Measurements from ENCODE around the gene MYZAP.

MYZAP gene

GRCh38 chr15:57554063-57554811 is 37.5 kb upstream of the MYZAP start:
- no peak overlapping the region for H2AFZ ChIP-seq (ENCODE audit: low read length)
- no peak overlapping the region for H3K4me3 ChIP-seq (ENCODE audit: low read length, poor library complexity, severe bottlenecking)
- H3K79me2 ChIP-seq (ENCODE audit: insufficient read depth, low read length): no peaks in the 10 kb centered on the region
- no peak overlapping the region for H3K4me2 ChIP-seq (ENCODE audit: low read depth, low read length, poor library complexity, severe bottlenecking)
- H3K9me2 ChIP-seq (replicated peaks; ENCODE audit: low read depth, low read length): no peaks in the 10 kb centered on the region
- H3K36me3 ChIP-seq (ENCODE audit: insufficient read depth, low read length): no peaks in the 10 kb centered on the region
- no peaks in the 10 kb centered on the region for H3F3A ChIP-seq (ENCODE audit: low read depth)
- no peaks in the 10 kb centered on the region for H3K27me3 ChIP-seq (ENCODE audit: insufficient read depth, low read length, poor library complexity, severe bottlenecking)
- no peaks in the 10 kb centered on the region for H3K4me1 ChIP-seq (ENCODE audit: insufficient read depth, low read length, poor library complexity, severe bottlenecking)
- H3K9me3 ChIP-seq (ENCODE audit: insufficient read depth, low read depth, low read length): no peaks in the 10 kb centered on the region
- no peak for TF ChIP-seq EZH2phosphoT487 (IDR thresholded peaks at IDR 0.05; ENCODE audit: borderline replicate concordance)
- TF ChIP-seq, protein P1, sequence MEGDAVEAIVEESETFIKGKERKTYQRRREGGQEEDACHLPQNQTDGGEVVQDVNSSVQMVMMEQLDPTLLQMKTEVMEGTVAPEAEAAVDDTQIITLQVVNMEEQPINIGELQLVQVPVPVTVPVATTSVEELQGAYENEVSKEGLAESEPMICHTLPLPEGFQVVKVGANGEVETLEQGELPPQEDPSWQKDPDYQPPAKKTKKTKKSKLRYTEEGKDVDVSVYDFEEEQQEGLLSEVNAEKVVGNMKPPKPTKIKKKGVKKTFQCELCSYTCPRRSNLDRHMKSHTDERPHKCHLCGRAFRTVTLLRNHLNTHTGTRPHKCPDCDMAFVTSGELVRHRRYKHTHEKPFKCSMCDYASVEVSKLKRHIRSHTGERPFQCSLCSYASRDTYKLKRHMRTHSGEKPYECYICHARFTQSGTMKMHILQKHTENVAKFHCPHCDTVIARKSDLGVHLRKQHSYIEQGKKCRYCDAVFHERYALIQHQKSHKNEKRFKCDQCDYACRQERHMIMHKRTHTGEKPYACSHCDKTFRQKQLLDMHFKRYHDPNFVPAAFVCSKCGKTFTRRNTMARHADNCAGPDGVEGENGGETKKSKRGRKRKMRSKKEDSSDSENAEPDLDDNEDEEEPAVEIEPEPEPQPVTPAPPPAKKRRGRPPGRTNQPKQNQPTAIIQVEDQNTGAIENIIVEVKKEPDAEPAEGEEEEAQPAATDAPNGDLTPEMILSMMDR (conservative IDR thresholded peaks at IDR 0.05; ENCODE audit: low read length): no peak
- no peaks in the 10 kb centered on the region for H4K20me1 ChIP-seq (ENCODE audit: insufficient read depth, low read length, poor library complexity, severe bottlenecking)
- H3K9ac ChIP-seq (ENCODE audit: low read depth, low read length, poor library complexity, severe bottlenecking): no peak overlapping the region

- no peak overlapping the region for H3K4me3 ChIP-seq (ENCODE audit: low read length, poor library complexity, severe bottlenecking)
- H4K20me1 ChIP-seq (ENCODE audit: insufficient read depth, low read length, poor library complexity, severe bottlenecking): no peaks in the 10 kb centered on the region
- no peak overlapping the region for H3K9ac ChIP-seq (ENCODE audit: low read depth, low read length, poor library complexity, severe bottlenecking)
Measured at GRCh38 chr15:57554812-57555179, 36.9 kb upstream of the MYZAP start.

DNA sequence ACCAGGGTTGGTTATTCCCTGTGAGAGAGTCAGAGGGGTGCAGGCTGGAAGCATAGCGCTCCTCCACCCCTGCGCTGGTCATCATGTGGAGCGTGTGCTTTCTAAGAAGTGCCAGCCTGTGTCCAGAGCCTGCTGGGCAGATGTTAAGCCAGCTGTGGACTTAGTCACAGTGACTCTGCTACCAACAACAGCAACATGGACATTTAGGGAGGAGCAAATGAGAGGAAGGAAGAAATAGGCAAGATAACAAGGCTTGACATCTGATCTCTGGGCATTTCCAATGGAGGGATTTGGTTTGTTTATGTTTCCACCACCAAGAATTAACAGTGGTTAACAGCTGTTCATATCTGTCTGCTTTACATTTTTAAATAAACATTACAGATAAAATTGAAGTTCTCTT is 36.4 kb upstream of the MYZAP start:
- H3K4me2 ChIP-seq (ENCODE audit: low read depth, low read length, poor library complexity, severe bottlenecking): no peak overlapping the region
- H4K20me1 ChIP-seq (ENCODE audit: insufficient read depth, low read length, poor library complexity, severe bottlenecking): no peaks in the 10 kb centered on the region
- H3K4me1 ChIP-seq (ENCODE audit: insufficient read depth, low read length, poor library complexity, severe bottlenecking): no peaks in the 10 kb centered on the region
- no peaks in the 10 kb centered on the region for H3K27me3 ChIP-seq (ENCODE audit: insufficient read depth, low read length, poor library complexity, severe bottlenecking)
- no peak overlapping the region for H3K9ac ChIP-seq (ENCODE audit: low read depth, low read length, poor library complexity, severe bottlenecking)
- no peaks in the 10 kb centered on the region for H3K36me3 ChIP-seq (ENCODE audit: insufficient read depth, low read length)
- TF ChIP-seq, protein P1 (conservative IDR thresholded peaks at IDR 0.05; ENCODE audit: low read length): no peak
- H3K9me3 ChIP-seq (ENCODE audit: insufficient read depth, low read depth, low read length): no peaks in the 10 kb centered on the region
- H3K79me2 ChIP-seq (ENCODE audit: insufficient read depth, low read length): no peaks in the 10 kb centered on the region
- H3K4me3 ChIP-seq (ENCODE audit: low read length, poor library complexity, severe bottlenecking): no peak overlapping the region
- H2AFZ ChIP-seq (ENCODE audit: low read length): no peak overlapping the region
- H3F3A ChIP-seq (ENCODE audit: low read depth): no peaks in the 10 kb centered on the region
- H3K9me2 ChIP-seq (replicated peaks; ENCODE audit: low read depth, low read length): no peaks in the 10 kb centered on the region

More at GRCh38 chr15:57554812-57555179, 36.9 kb upstream of the MYZAP start:
- no peaks in the 10 kb centered on the region for H3K27me3 ChIP-seq (ENCODE audit: insufficient read depth, low read length, poor library complexity, severe bottlenecking)
- H3K36me3 ChIP-seq (ENCODE audit: insufficient read depth, low read length): no peaks in the 10 kb centered on the region
- H3K4me1 ChIP-seq (ENCODE audit: insufficient read depth, low read length, poor library complexity, severe bottlenecking): no peaks in the 10 kb centered on the region
- no peak overlapping the region for H3K4me2 ChIP-seq (ENCODE audit: low read depth, low read length, poor library complexity, severe bottlenecking)
- H3K9me3 ChIP-seq (ENCODE audit: insufficient read depth, low read depth, low read length): no peaks in the 10 kb centered on the region
- no peaks in the 10 kb centered on the region for H3K79me2 ChIP-seq (ENCODE audit: insufficient read depth, low read length)
- H2AFZ ChIP-seq (ENCODE audit: low read length): no peak overlapping the region
- no peaks in the 10 kb centered on the region for H3K9me2 ChIP-seq (replicated peaks; ENCODE audit: low read depth, low read length)
- no peaks in the 10 kb centered on the region for H3F3A ChIP-seq (ENCODE audit: low read depth)
- TF ChIP-seq, protein P1 (conservative IDR thresholded peaks at IDR 0.05; ENCODE audit: low read length): no peak
- TF ChIP-seq EZH2phosphoT487 (IDR thresholded peaks at IDR 0.05; ENCODE audit: borderline replicate concordance): no peak

Measured in Loucy (cell line).